GM12875 (cell line): ENCODE data around the gene COPZ2.
"Not testable (repeated sequence)": the region's sequence is repeated elsewhere in the genome, so short reads cannot be mapped to it uniquely, and the experiment has no call there.

Experiments used
- H3K4me3 ChIP-seq: one replicate; pipeline ENCODE4 v1.5.1; 2011; ENCODE audit warnings: low read depth, low read length, control low read depth
- CTCF ChIP-seq: IDR thresholded peaks from 2 replicates; pipeline ENCODE4 v1.5.1; 2011; ENCODE audit warnings: low read depth, mild to moderate bottlenecking, control low read depth, inconsistent platforms, low read length, moderate library complexity, borderline replicate concordance; ENCODE audit not compliant: insufficient read depth

The COPZ2 gene

GRCh38 chr17:48023400-48024148 is 14.0 kb downstream of the COPZ2 start:
- H3K4me3 ChIP-seq = peak overlapping the region; percentile 52
- TF ChIP-seq CTCF = 0 out of 2 replicates have a peak, but pooled peaks have one; percentile 10

- H3K4me3 ChIP-seq = no peak overlapping the region
- TF ChIP-seq CTCF = no peak
Observed at GRCh38 chr17:48022901-48023300, 14.7 kb downstream of the COPZ2 start.

GRCh38 chr17:48021934-48022333 is 15.7 kb downstream of the COPZ2 start:
- no peak for TF ChIP-seq CTCF
- no peak overlapping the region for H3K4me3 ChIP-seq

GRCh38 chr17:48017817-48018158 is 19.8 kb downstream of the COPZ2 start:
- not testable (repeated sequence) for H3K4me3 ChIP-seq

GRCh38 chr17:48016112-48016511 is 21.5 kb downstream of the COPZ2 start:
- TF ChIP-seq CTCF = no peak
- no peak overlapping the region for H3K4me3 ChIP-seq

- H3K4me3 ChIP-seq = no peak overlapping the region
- TF ChIP-seq CTCF = no peak
Observed at GRCh38 chr17:48014595-48015111, 22.9 kb downstream of the COPZ2 start.

GRCh38 chr17:48013876-48014594 is 23.6 kb downstream of the COPZ2 start:
- TF ChIP-seq CTCF = no peak
- H3K4me3 ChIP-seq = no peak overlapping the region
